Chondrocyte (in vitro differentiated cells): ENCODE data around the gene TPSD1. TPM values are rescaled to one million over a fixed set of nuclear protein-coding genes. Genes with fewer than 3 reads are reported as not detected.
"Not testable (repeated sequence)": the region's sequence is repeated elsewhere in the genome, so short reads cannot be mapped to it uniquely, and the experiment has no call there.

Source experiments
- DNase-seq: peaks from one replicate; pipeline ENCODE4 v3.0.0; 2021; ENCODE audit warnings: mixed read lengths, low spot score
- H3K27ac Mint-ChIP-seq: one replicate; pipeline ENCODE4 v1.8.0; 2021; ENCODE audit warnings: mild to moderate bottlenecking, moderate library complexity, mixed read lengths; ENCODE audit not compliant: unreplicated experiment
- H3K27me3 Mint-ChIP-seq: 2 replicates; pipeline ENCODE4 v1.8.0; 2021; ENCODE audit warnings: low read depth, mixed read lengths
- H3K36me3 Mint-ChIP-seq: 2 replicates; pipeline ENCODE4 v1.8.0; 2021; ENCODE audit warnings: low read depth, mixed read lengths
- H3K4me1 Mint-ChIP-seq: 2 replicates; pipeline ENCODE4 v1.8.0; 2021; ENCODE audit warnings: low read depth, mild to moderate bottlenecking, mixed read lengths
- H3K4me3 Mint-ChIP-seq: one replicate; pipeline ENCODE4 v1.8.0; 2021; ENCODE audit warnings: mild to moderate bottlenecking, moderate library complexity, mixed read lengths; ENCODE audit not compliant: unreplicated experiment
- H3K9me3 Mint-ChIP-seq: 2 replicates; pipeline ENCODE4 v1.8.0; 2021; ENCODE audit warnings: low read depth, mixed read lengths
- CTCF ChIP-seq: fragments of 200-600 bp; sonication (generic); IDR thresholded peaks from 2 replicates; pipeline ENCODE4 v1.5.0; 2021; ENCODE audit warnings: antibody characterized with exemption, mild to moderate bottlenecking, moderate library complexity
- total RNA-seq: library from RNA; stranded (reverse); gene quantifications from 3 replicates; pipeline ENCODE4 v1.2.1, GENCODE V29; 2021

The TPSD1 gene
- total RNA-seq, 1 donor from 2014 or later = not detected

- no peak for DNase-seq
- Mint-ChIP-seq H3K27me3 (peaks cover 26% of the 10 kb centered on the region), H3K4me1 (no peaks in the 10 kb centered on the region), H3K36me3 (no peaks in the 10 kb centered on the region), H3K27ac (no peak overlapping the region), H3K9me3 (peaks cover 3% of the 10 kb centered on the region), H3K4me3 (no peak overlapping the region)
- no peak for TF ChIP-seq CTCF
Observed at GRCh38 chr16:1265090-1265630, 9.3 kb downstream of the TPSD1 start.

- H3K4me3 Mint-ChIP-seq = no peak overlapping the region
Observed at GRCh38 chr16:1265826-1266225, 10.0 kb downstream of the TPSD1 start.

DNA sequence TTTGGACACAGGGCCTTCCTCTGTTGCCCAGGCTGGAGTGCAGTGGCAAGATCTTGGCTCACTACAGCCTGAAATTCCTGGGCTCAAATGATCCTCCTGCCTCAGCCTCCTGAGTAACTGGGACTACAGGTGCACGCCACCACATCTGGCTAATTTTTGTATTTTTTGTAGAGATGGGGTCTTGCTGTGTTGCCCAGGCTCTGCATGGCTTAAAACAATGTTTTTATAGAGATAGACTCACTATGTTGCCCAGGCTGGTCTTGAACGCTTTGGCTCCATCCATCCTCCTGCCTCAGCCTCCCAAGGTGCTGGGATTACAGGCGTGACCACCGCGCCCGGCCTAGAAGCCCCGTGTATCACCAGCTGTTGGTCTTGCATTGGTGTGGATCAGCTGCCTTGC lies 13.5 kb downstream of the TPSD1 start:
- H3K36me3 Mint-ChIP-seq, H3K27ac Mint-ChIP-seq, H3K4me1 Mint-ChIP-seq, H3K4me3 Mint-ChIP-seq, H3K9me3 Mint-ChIP-seq, DNase-seq: not testable (repeated sequence)
- peaks cover 25% of the 10 kb centered on the region for H3K27me3 Mint-ChIP-seq

More at GRCh38 chr16:1265826-1266225, 10.0 kb downstream of the TPSD1 start:
- peaks cover 26% of the 10 kb centered on the region for H3K27me3 Mint-ChIP-seq
- no peak overlapping the region for H3K27ac Mint-ChIP-seq
- H3K9me3 Mint-ChIP-seq = peaks cover 3% of the 10 kb centered on the region
- no peak for DNase-seq
- TF ChIP-seq CTCF = no peak
- no peaks in the 10 kb centered on the region for H3K4me1 Mint-ChIP-seq
- H3K36me3 Mint-ChIP-seq = no peaks in the 10 kb centered on the region

DNA sequence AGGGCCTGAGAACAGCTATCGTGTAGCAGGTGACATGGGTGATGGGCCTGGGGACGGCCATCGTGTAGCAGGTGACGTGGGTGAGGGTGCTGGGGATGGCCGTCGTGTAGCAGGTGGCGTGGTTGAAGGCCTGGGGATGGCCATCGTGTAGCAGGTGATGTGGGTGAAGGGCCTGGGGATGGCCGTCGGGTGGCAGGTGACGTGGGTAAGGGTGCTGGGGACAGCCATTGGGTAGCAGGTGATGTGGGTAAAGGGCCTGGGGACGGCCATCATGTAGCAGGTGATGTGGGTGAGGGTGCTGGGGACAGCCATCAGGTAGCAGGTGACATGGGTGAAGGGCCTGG lies 15.5 kb downstream of the TPSD1 start:
- Mint-ChIP-seq H3K36me3 (no peaks in the 10 kb centered on the region), H3K4me1 (peaks cover 7% of the 10 kb centered on the region), H3K27ac (no peak overlapping the region), H3K27me3 (peaks cover 35% of the 10 kb centered on the region), H3K4me3 (no peak overlapping the region), H3K9me3 (peaks cover 2% of the 10 kb centered on the region)
- TF ChIP-seq CTCF = no peak
- peak; percentile 77 for DNase-seq

DNA sequence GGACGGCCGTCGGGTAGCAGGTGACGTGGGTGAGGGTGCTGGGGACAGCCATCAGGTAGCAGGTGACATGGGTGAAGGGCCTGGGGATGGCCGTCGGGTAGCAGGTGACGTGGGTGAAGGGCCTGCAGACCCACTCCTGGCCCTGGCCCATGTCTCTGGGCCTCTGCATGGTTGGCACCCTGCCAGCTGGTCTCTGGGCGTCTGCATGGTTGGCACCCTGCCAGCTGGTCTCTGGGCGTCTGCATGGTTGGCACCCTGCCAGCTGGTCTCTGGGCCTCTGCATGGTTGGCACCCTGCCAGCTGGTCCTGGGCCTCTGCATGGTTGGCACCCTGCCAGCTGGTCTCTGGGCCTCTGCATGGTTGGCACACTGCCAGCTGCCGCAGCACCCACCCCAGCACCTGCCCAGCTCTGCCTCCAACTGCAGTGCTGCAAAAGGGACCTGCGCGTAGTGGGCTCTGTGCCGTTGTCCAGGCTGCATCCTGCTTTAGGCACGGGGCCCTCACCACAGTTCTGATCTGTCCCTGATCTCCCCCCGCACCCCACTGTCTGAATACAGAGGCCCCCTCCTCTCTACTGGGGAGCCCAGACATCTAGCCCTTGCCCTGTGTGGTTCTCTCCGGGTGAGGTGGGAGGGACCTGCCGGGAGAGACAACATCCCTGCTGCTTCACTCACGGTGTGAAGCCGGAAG lies 16.0 kb downstream of the TPSD1 start:
- not testable (repeated sequence) for H3K27ac Mint-ChIP-seq, H3K36me3 Mint-ChIP-seq, H3K9me3 Mint-ChIP-seq, H3K4me3 Mint-ChIP-seq, H3K4me1 Mint-ChIP-seq
- peaks cover 33% of the 10 kb centered on the region for H3K27me3 Mint-ChIP-seq
- peak; percentile 71 for DNase-seq

GRCh38 chr16:1272453-1273198 lies 16.8 kb downstream of the TPSD1 start:
- no peak for DNase-seq
- H3K27ac Mint-ChIP-seq = no peak overlapping the region
- H3K27me3 Mint-ChIP-seq = peaks cover 34% of the 10 kb centered on the region
- H3K4me3 Mint-ChIP-seq = no peak overlapping the region
- TF ChIP-seq CTCF = no peak
- H3K36me3 Mint-ChIP-seq = no peaks in the 10 kb centered on the region
- H3K9me3 Mint-ChIP-seq = no peaks in the 10 kb centered on the region
- H3K4me1 Mint-ChIP-seq = peaks cover 8% of the 10 kb centered on the region
